ENCODE data around the gene C20orf202.

The C20orf202 gene

GRCh38 chr20:1163653-1164052 lies 39.6 kb upstream of the C20orf202 start:
- H3K27ac ChIP-seq = no peak overlapping the region
- no peak for TF ChIP-seq CTCF (IDR thresholded peaks at IDR 0.05)
- DNase-seq (ENCODE audit: low spot score) = no peak
- no peak overlapping the region for H3K4me3 ChIP-seq

DNA sequence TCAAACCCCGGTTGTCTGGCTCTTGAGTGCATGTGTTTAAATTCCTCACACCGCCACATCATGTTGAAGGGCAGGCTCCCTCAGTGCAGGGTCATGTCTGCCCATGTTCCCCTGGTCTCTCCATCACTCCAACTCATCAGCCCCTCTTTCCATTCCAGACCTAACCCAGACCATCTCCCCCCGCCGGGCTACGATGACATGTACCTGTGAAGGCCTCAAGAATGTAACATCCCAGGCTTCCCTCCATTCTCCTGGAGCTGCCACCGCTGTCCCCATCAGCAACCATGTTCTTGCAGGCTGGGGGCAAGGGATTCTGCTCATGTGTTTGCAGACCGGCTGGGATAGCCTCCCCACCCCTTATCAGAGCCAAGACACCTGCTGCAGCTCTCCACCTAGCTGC lies 38.4 kb upstream of the C20orf202 start:
- Histone ChIP-seq H3K27ac (no peak overlapping the region), H3K4me3 (no peak overlapping the region)
- peak; percentile 26 for DNase-seq (ENCODE audit: low spot score)
- TF ChIP-seq CTCF (IDR thresholded peaks at IDR 0.05) = no peak

GRCh38 chr20:1165521-1165920 lies 37.7 kb upstream of the C20orf202 start:
- Histone ChIP-seq H3K27ac (no peak overlapping the region), H3K4me3 (no peak overlapping the region)
- DNase-seq (ENCODE audit: low spot score) = peak; percentile 16
- TF ChIP-seq CTCF (IDR thresholded peaks at IDR 0.05) = no peak

- no peak overlapping the region for H3K27ac ChIP-seq
- DNase-seq (ENCODE audit: low spot score) = peak; percentile 9
- no peak for TF ChIP-seq CTCF (IDR thresholded peaks at IDR 0.05)
- no peak overlapping the region for H3K4me3 ChIP-seq
Observed at GRCh38 chr20:1165941-1166340, 37.3 kb upstream of the C20orf202 start.

GRCh38 chr20:1166948-1167720 lies 36.1 kb upstream of the C20orf202 start:
- Histone ChIP-seq H3K4me3 (no peak overlapping the region), H3K27ac (no peak overlapping the region)
- DNase-seq (ENCODE audit: low spot score) = no peak
- TF ChIP-seq CTCF (IDR thresholded peaks at IDR 0.05) = no peak

- peak; percentile 26 for DNase-seq (ENCODE audit: low spot score)
- no peak for TF ChIP-seq CTCF (IDR thresholded peaks at IDR 0.05)
Observed at GRCh38 chr20:1169224-1169623, 34.0 kb upstream of the C20orf202 start.

DNA sequence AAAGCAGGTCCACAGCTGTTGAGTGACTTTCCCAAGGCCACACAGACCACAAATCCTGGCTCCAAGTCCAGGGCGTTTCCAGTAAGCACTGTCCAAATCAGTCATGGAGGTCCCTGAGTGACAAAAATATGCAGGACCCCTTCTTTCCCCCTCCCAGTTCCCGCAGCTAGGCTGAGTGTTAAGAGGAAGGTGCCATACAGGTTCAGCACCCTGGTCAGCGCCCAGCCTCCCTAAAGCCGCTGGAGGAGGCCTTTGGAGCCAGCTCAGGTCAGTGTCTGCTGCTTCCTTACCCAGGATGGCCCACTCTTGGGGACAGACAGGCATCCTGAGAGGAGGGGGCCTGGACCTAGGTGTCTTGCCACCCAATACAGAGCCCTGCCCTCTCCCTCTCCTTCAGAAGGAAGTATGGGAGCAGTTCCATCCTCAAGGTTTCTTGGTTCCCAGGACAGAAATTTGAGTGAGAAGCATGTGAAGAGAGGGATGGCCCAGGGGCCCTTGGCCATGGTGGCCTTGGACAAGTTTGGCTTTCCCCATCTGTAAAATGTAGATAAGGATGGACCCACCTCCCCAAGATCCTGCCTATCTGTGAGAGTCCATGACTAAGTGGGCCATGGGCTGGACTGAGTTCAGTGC lies 31.7 kb upstream of the C20orf202 start:
- Histone ChIP-seq H3K27ac (no peak overlapping the region), H3K4me3 (no peak overlapping the region)
- DNase-seq (ENCODE audit: low spot score) = peak; percentile 47
- TF ChIP-seq CTCF (IDR thresholded peaks at IDR 0.05) = no peak

More at GRCh38 chr20:1169224-1169623, 34.0 kb upstream of the C20orf202 start:
- Histone ChIP-seq H3K4me3 (no peak overlapping the region), H3K27ac (no peak overlapping the region)

Data from coronary artery (tissue), 2 donors.